ENCODE results near the gene THRB. TPM values are rescaled to one million over a fixed set of nuclear protein-coding genes. Genes with fewer than 3 reads are reported as not detected.

The THRB gene
- total RNA-seq, 1 experiment from 2014 or later = 13.5 TPM

DNA sequence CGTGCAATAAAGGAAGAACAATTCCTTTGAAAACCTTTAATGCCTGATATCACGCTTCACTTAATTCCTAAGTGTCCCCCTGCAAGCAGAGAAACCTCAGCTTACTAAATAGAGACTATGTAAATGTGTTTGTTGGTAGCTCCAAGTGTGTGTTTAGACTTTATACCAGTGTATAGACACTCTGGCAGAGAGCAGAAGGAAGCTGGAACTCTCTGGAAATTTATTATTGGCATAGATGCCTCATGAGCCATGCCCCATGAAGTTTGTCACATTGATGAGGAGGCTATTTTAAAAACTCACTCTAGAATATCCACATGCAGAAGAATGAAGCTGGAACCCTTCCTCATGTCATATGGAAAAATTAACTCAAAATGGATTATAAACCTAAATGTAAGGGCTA is 99.9 kb downstream of the THRB start:
- intact Hi-C loops (cut with micrococcal nuclease; ENCODE audit: unreplicated experiment) = no loop called here
- BruUV-seq (replicated peaks) = no TSS peak
- CTCF ChIA-PET = no interaction called here

GRCh38 chr3:24393316-24393715 is 101.3 kb downstream of the THRB start:
- Mint-ChIP-seq H3K4me3 (ENCODE audit: low read depth, unreplicated experiment) (no peak overlapping the region), H3K27me3 (ENCODE audit: unreplicated experiment) (no peaks in the 10 kb centered on the region), H3K9me3 (ENCODE audit: low read depth, unreplicated experiment) (peaks cover 4% of the 10 kb centered on the region), H3K27ac (ENCODE audit: unreplicated experiment) (no peak overlapping the region), H3K4me1 (ENCODE audit: low read depth, unreplicated experiment) (no peaks in the 10 kb centered on the region), H3K36me3 (ENCODE audit: insufficient read depth, unreplicated experiment) (no peaks in the 10 kb centered on the region)
- TF ChIP-seq CTCF (IDR thresholded peaks at IDR 0.05; ENCODE audit: unreplicated experiment) = no peak
- intact Hi-C loops (cut with micrococcal nuclease; ENCODE audit: unreplicated experiment) = no loop called here
- no peak for DNase-seq
- CTCF ChIA-PET = no interaction called here
- no TSS peak for BruUV-seq (replicated peaks)

More for the DNA sequence above, 99.9 kb downstream of the THRB start:
- no peak for TF ChIP-seq CTCF (IDR thresholded peaks at IDR 0.05; ENCODE audit: unreplicated experiment)
- Mint-ChIP-seq H3K9me3 (ENCODE audit: low read depth, unreplicated experiment) (peaks cover 4% of the 10 kb centered on the region), H3K27me3 (ENCODE audit: unreplicated experiment) (no peaks in the 10 kb centered on the region), H3K4me1 (ENCODE audit: low read depth, unreplicated experiment) (no peaks in the 10 kb centered on the region), H3K4me3 (ENCODE audit: low read depth, unreplicated experiment) (no peak overlapping the region), H3K27ac (ENCODE audit: unreplicated experiment) (no peak overlapping the region), H3K36me3 (ENCODE audit: insufficient read depth, unreplicated experiment) (no peaks in the 10 kb centered on the region)
- DNase-seq = no peak

DNA sequence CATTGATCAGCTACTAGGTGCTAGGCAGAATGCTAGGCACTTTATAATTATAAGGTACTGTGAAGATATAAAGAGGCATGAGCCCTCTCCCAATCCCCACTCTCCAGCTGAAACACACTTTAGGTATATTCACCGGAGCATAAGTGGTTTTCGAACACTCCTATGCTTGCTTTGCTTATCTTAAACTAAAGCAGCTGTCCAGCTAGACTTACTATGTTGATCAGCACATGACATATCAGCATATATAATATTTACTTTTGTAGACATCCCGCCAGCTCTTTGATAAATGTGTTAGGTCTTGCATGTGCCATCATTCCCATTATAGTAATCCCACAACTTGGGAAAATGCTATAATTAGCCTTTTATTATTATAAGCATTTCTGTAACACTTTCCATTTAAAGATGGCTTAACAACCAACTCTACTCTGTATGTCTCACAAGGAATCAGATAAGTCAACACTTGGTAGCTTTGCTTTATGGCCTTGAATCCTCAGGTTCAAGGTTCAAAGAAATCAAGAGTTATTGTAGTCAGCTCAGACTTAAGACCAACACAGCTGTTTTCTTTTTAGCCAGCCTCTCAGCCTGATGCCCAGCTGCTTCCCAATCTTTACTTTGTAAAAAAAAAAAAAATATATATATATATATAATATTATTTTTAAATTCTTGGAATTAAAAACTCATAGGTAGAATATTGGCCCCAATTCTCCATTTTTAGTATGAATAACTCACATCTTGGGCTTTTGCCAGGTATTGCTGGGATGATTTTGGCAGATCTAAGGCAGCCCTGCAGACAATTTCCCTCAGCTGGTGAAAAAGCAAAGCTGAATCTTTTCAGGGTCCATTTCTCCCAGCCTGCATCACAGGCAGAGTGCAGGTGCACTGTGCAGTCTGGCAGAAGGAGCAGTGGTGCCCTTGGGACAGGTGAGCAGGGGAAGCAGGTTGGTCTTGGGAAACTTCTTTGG is 104.2 kb downstream of the THRB start:
- Mint-ChIP-seq H3K27ac (ENCODE audit: unreplicated experiment) (no peak overlapping the region), H3K36me3 (ENCODE audit: insufficient read depth, unreplicated experiment) (no peaks in the 10 kb centered on the region), H3K4me3 (ENCODE audit: low read depth, unreplicated experiment) (no peak overlapping the region), H3K27me3 (ENCODE audit: unreplicated experiment) (no peaks in the 10 kb centered on the region), H3K9me3 (ENCODE audit: low read depth, unreplicated experiment) (peaks cover 4% of the 10 kb centered on the region), H3K4me1 (ENCODE audit: low read depth, unreplicated experiment) (no peaks in the 10 kb centered on the region)
- CTCF ChIA-PET = no interaction called here
- DNase-seq = no peak
- intact Hi-C loops (cut with micrococcal nuclease; ENCODE audit: unreplicated experiment) = no loop called here
- no TSS peak for BruUV-seq (replicated peaks)
- TF ChIP-seq CTCF (IDR thresholded peaks at IDR 0.05; ENCODE audit: unreplicated experiment) = no peak

- no peak for TF ChIP-seq CTCF (IDR thresholded peaks at IDR 0.05; ENCODE audit: unreplicated experiment)
- CTCF ChIA-PET = interaction anchor here (0.9 to 1.3 kb wide), 2 partner anchors 12 to 24 kb away, joined by 3 read pairs; no protein-coding TSS in a partner anchor
- peaks cover 4% of the 10 kb centered on the region for H3K9me3 Mint-ChIP-seq (ENCODE audit: low read depth, unreplicated experiment)
- no peak overlapping the region for H3K4me3 Mint-ChIP-seq (ENCODE audit: low read depth, unreplicated experiment)
- H3K27me3 Mint-ChIP-seq (ENCODE audit: unreplicated experiment) = no peaks in the 10 kb centered on the region
- H3K27ac Mint-ChIP-seq (ENCODE audit: unreplicated experiment) = no peak overlapping the region
- no peaks in the 10 kb centered on the region for H3K4me1 Mint-ChIP-seq (ENCODE audit: low read depth, unreplicated experiment)
- H3K36me3 Mint-ChIP-seq (ENCODE audit: insufficient read depth, unreplicated experiment) = no peaks in the 10 kb centered on the region
- intact Hi-C loops (cut with micrococcal nuclease; ENCODE audit: unreplicated experiment) = loop anchor here (5.0 kb wide), 1 partner anchor 58 kb away; no protein-coding TSS in a partner anchor
- BruUV-seq (replicated peaks) = no TSS peak
- no peak for DNase-seq
These were observed 105.3 kb downstream of the THRB start for GRCh38 chr3:24389108-24390090.

All from Calu3 (cell line).